GM13976 (cell line): ENCODE results near the gene PDGFD.

Source experiments
- DNase-seq: peaks from one replicate; pipeline ENCODE4 v3.0.0; 2012; ENCODE audit warnings: low spot score
- CTCF ChIP-seq: IDR thresholded peaks from 2 replicates; pipeline ENCODE4 v1.5.1; 2012; ENCODE audit warnings: borderline replicate concordance, mild to moderate bottlenecking; ENCODE audit not compliant: insufficient read depth; ENCODE audit errors: extremely low read depth, missing control alignments, control extremely low read depth
- in situ Hi-C: fragments of 300-500 bp; cut with MboI; formaldehyde crosslinking; loops from one replicate; pipeline ENCODE4 v1.12.0; 2022; ENCODE audit warnings: low sequenced_read_pairs, mixed read lengths, inconsistent platforms; ENCODE audit not compliant: unreplicated experiment

Gene PDGFD

DNA sequence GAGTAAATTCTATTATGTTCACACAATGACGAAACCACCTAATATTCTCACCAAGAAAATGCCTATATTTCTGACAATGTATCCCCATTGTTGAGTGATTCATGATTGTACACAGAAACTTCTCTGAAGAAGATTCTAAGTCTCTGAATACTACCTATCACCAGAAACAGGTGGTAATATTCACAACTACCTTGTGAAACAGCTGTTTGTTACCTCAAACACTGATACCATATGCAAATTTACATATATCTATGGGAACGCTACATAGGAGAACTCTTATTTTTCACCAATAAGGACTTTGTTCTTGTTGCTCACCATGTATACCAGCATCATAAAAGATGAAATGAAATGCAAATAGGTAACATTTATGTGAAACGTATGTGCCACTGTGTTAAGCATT, 59.3 kb downstream of the PDGFD start:
- in situ Hi-C loops, result no loop called here
- TF ChIP-seq CTCF, result no peak
- DNase-seq, result no peak

DNA sequence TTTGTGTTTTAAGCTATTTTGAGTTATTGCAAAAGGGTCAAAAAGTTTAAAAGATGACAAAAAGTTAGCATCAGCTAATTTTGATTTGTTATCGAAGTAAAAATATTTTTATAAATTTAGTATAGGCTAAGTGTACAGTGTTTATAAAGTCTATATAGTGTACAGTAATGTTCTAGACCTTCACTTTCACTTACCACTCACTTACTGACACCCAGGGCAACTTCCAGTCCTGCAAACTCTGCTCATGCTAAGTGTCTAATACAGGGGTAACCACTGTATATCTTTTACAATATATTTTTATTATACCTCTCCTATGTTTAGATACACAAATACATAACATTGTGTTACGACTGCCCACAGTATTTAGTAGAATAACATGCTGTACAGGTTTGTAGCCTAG, 59.7 kb downstream of the PDGFD start:
- in situ Hi-C loops, result no loop called here
- DNase-seq, result no peak
- TF ChIP-seq CTCF, result no peak

DNA sequence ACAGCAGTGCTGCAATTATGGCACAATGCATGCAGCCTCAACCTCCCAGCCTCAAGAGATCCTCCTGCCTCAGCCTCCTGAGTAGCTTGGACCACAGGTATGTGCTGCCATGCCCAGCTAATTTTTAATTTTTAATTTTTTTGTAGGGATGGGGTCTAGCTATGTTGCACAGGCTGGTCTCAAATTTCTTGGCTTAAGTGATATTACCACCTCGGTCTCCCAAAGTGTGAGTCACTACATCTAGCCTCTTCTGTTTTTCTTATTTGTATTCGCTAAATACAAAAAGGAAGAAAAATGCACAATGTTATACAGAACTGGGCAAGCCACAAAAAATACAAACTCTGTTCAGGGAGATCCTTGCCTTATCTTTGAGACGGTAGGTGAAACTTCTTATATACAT, 65.4 kb downstream of the PDGFD start:
- no peak for DNase-seq
- in situ Hi-C loops, result no loop called here
- TF ChIP-seq CTCF, result no peak

DNA sequence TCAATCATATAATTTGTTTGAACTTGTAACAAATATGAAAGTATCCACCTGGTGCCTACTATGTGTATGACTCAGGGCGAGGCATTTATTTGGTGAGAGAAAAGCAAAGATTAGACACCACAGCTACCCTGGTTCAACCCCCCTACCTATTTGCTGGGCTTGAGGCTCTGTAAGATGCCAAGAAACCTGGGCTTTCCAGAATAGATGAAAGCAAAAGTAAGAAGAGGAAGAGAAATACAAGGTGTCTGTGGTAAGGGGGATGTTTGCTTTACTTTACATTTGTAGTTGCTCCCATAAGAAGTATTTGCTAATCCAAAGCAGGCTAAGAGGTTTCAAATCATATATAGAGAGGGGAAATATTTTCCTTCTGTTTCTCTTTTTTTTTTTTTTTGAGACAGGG, 65.8 kb downstream of the PDGFD start:
- no peak for TF ChIP-seq CTCF
- in situ Hi-C loops, result no loop called here
- DNase-seq, result no peak

GRCh38 chr11:104096900-104097299, 67.0 kb downstream of the PDGFD start:
- DNase-seq, result no peak
- TF ChIP-seq CTCF, result no peak
- in situ Hi-C loops, result no loop called here

DNA sequence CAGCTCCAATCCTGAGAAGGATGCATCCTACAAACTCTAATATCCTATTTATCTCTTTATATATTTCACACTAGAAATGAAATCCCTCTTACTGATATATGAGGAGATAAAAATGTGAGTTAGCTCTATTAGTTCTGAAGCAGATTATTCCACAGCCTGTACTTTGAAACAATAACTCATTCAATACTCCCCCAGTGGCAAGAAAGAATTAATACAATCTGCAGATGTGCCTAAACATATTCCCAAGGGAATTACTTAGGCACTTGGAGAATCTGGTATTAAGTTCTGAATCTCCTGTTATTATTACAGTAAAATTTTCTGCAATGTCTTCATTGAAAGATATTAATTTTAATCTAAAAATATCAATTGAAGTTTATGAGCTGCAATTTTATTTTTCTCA, 68.2 kb downstream of the PDGFD start:
- in situ Hi-C loops, result no loop called here
- DNase-seq, result no peak
- TF ChIP-seq CTCF, result no peak

DNA sequence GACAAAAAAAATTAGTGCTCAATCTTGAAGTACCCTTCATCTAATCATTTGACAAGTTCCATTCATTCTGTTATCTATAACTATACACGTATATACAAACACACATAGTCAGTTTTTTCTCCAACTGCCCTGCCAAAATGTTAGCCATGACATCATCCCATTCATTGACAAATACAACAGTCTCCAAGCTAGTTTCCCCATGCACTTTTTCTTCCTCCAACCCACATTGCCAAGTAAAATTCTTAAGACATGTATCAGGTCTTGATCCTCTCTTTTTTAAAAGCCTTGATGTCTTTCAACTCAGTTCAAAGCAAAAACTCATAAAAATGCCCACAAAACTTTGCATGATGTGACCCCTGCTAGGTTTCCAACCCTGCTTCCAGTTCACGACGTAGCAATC, 69.4 kb downstream of the PDGFD start:
- in situ Hi-C loops, result no loop called here
- no peak for DNase-seq
- no peak for TF ChIP-seq CTCF
